HCT116 (cell line): ENCODE measurements around the gene WDR48. TPM values are rescaled to one million over a fixed set of nuclear protein-coding genes. Genes with fewer than 3 reads are reported as not detected.

Experiments
- ATAC-seq: fragments of 200-7000 bp; cut with Tn5 transposase; 2 replicates; pipeline ENCODE4 v1.9.1; 2020; ENCODE audit warnings: mild to moderate bottlenecking, moderate library complexity
- BruUV-seq: library from RNA; stranded (reverse); fragments of 400-500 nt; replicated peaks from 2 replicates; lab custom pipeline; 2021; lab: Mats Ljungman, UMichigan
- CTCF ChIA-PET: fragments of 300-600 bp; sonication (Branson Sonifier 250); formaldehyde crosslinking; loops from one replicate; lab custom pipeline; 2021; ENCODE audit warnings: antibody characterized with exemption; lab: Charles Lee
- POLR2A ChIA-PET: fragments of 300-600, 350-600 bp; sonication (Branson Sonifier 250); formaldehyde crosslinking; loops from one replicate; lab custom pipeline; 2021; ENCODE audit warnings: antibody characterized with exemption; lab: Charles Lee
- RAD21 ChIA-PET, 2 experiments: fragments of 300-600 bp; sonication (Branson Sonifier 250); formaldehyde crosslinking; loops; one replicate each; lab custom pipeline; 2023; ENCODE audit warnings: low total read pairs in 2 of 2; ENCODE audit not compliant: uncharacterized antibody in 2 of 2, unreplicated experiment in 2 of 2, low non-redundant PET in 1 of 2; lab: Charles Lee
- DNase-seq: peaks from one replicate; pipeline ENCODE4 v3.0.0-alpha.2; 2010; ENCODE audit warnings: low read depth, low spot score
- H2AFZ ChIP-seq: fragments of 200-600 bp; shearing (Covaris generic), sonication (generic); 2 replicates; pipeline ENCODE4 v1.6.1; 2017; ENCODE audit warnings: low read depth, mixed run types, mixed read lengths, antibody characterized with exemption, low read length; ENCODE audit not compliant: poor library complexity, severe bottlenecking
- H3K27ac ChIP-seq: 2 replicates; pipeline ENCODE4 v1.5.1; 2012; ENCODE audit warnings: low read depth, low read length
- H3K27me3 ChIP-seq: fragments of 200-600 bp; sonication (generic); 2 replicates; pipeline ENCODE4 v1.6.1; 2016; ENCODE audit warnings: mixed run types, low read length, mixed read lengths; ENCODE audit not compliant: insufficient read depth
- H3K36me3 ChIP-seq, 2 experiments: fragments of 200-500 bp in 1 of 2; fragments of 200-600 bp in 1 of 2; sonication (Bioruptor generic) in 1 of 2; sonication (generic) in 1 of 2; 2 replicates each; pipeline versions ENCODE4 v1.5.1 to v1.6.1; 2014 to 2016; ENCODE audit warnings: low read length in 2 of 2, inconsistent platforms in 1 of 2, mixed read lengths in 1 of 2, mixed run types in 1 of 2; ENCODE audit not compliant: insufficient read depth in 2 of 2, control insufficient read depth in 1 of 2
- H3K4me1 ChIP-seq, 2 experiments: fragments of 200-600 bp in 1 of 2; sonication (generic) in 1 of 2; 2 replicates each; pipeline versions ENCODE4 v1.5.1 to v1.6.1; 2012 to 2017; ENCODE audit warnings: low read length in 2 of 2, inconsistent platforms in 1 of 2, mild to moderate bottlenecking in 1 of 2, mixed read lengths in 1 of 2, mixed run types in 1 of 2, moderate library complexity in 1 of 2; ENCODE audit not compliant: insufficient read depth in 2 of 2, control insufficient read depth in 1 of 2
- H3K4me2 ChIP-seq: fragments of 200-600 bp; sonication (generic); 2 replicates; pipeline ENCODE4 v1.6.1; 2017; ENCODE audit warnings: mixed run types, low read length, mixed read lengths
- H3K4me3 ChIP-seq, 2 experiments: fragments of 200-600 bp in 1 of 2; sonication (generic) in 1 of 2; replicated peaks in 1 of 2; 2 replicates each; pipeline ENCODE4 v1.5.1; 2011 to 2016; ENCODE audit warnings: low read length in 2 of 2, control low read depth in 1 of 2, low read depth in 1 of 2, mild to moderate bottlenecking in 1 of 2, mixed read lengths in 1 of 2, mixed run types in 1 of 2
- H3K79me2 ChIP-seq: fragments of 200-600 bp; sonication (generic); 2 replicates; pipeline ENCODE4 v1.6.1; 2017; ENCODE audit warnings: mild to moderate bottlenecking, mixed run types, low read length, moderate library complexity, mixed read lengths; ENCODE audit not compliant: insufficient read depth
- H3K9ac ChIP-seq: fragments of 200-600 bp; sonication (generic); 2 replicates; pipeline ENCODE4 v1.6.1; 2016; ENCODE audit warnings: low read length, mixed read lengths
- H3K9me2 ChIP-seq: fragments of 200-600 bp; sonication (generic), shearing (Covaris generic); 2 replicates; pipeline ENCODE4 v1.6.1; 2017; ENCODE audit warnings: mixed run types, mild to moderate bottlenecking, moderate library complexity; ENCODE audit not compliant: insufficient read depth
- H3K9me3 ChIP-seq, 2 experiments: fragments of 200-500 bp in 1 of 2; fragments of 200-600 bp in 1 of 2; sonication (Bioruptor generic) in 1 of 2; sonication (generic) in 1 of 2; 2 replicates each; pipeline ENCODE4 v1.6.1; 2014 to 2017; ENCODE audit warnings: low read length in 2 of 2, mixed read lengths in 2 of 2, inconsistent platforms in 1 of 2, low read depth in 1 of 2, mild to moderate bottlenecking in 1 of 2, mixed run types in 1 of 2, moderate library complexity in 1 of 2; ENCODE audit not compliant: control insufficient read depth in 1 of 2, insufficient read depth in 1 of 2
- H4K20me1 ChIP-seq: fragments of 200-600 bp; sonication (generic), shearing (Covaris generic); 2 replicates; pipeline ENCODE4 v1.6.1; 2017; ENCODE audit warnings: mixed run types, mild to moderate bottlenecking, moderate library complexity; ENCODE audit not compliant: insufficient read depth
- CBX3 ChIP-seq: IDR thresholded peaks from 2 replicates; pipeline ENCODE4 v1.6.1; 2012; ENCODE audit warnings: low read depth
- EGR1 ChIP-seq: IDR thresholded peaks from 2 replicates; pipeline ENCODE4 v1.6.1; 2012; ENCODE audit warnings: low read depth
- ELF1 ChIP-seq: IDR thresholded peaks from 2 replicates; pipeline ENCODE4 v1.6.1; 2012; ENCODE audit warnings: low read depth, borderline replicate concordance
- EZH2 ChIP-seq: fragments of 200-600 bp; sonication (generic); IDR thresholded peaks from 2 replicates; pipeline ENCODE4 v1.6.1; 2017; ENCODE audit warnings: antibody characterized with exemption, mixed run types
- EZH2phosphoT487 ChIP-seq: fragments of 200-600 bp; IDR thresholded peaks from 2 replicates; pipeline ENCODE4 v1.6.1; 2018; ENCODE audit warnings: antibody characterized with exemption, borderline replicate concordance
- FOSL1 ChIP-seq: IDR thresholded peaks from 2 replicates; pipeline ENCODE4 v1.6.1; 2012; ENCODE audit warnings: low read depth
- JUND ChIP-seq: IDR thresholded peaks from 2 replicates; pipeline ENCODE4 v1.6.1; 2012
- POLR2A ChIP-seq: IDR thresholded peaks from 2 replicates; pipeline ENCODE4 v1.7.0; 2011; ENCODE audit warnings: borderline replicate concordance; ENCODE audit not compliant: insufficient read depth, insufficient read length; ENCODE audit errors: extremely low read depth
- POLR2AphosphoS5 ChIP-seq: IDR thresholded peaks from 2 replicates; pipeline ENCODE4 v1.6.1; 2011; ENCODE audit warnings: mild to moderate bottlenecking, low read depth, low read length, moderate library complexity
- RAD21 ChIP-seq: IDR thresholded peaks from 2 replicates; pipeline ENCODE4 v1.6.1; 2012; ENCODE audit warnings: low read depth, mild to moderate bottlenecking
- SIN3A ChIP-seq: IDR thresholded peaks from 2 replicates; pipeline ENCODE4 v1.6.1; 2012; ENCODE audit warnings: low read depth
- SRF ChIP-seq: IDR thresholded peaks from 2 replicates; pipeline ENCODE4 v1.6.1; 2012; ENCODE audit warnings: low read depth
- ZFX ChIP-seq: fragments of 450-650 bp; IDR thresholded peaks from 2 replicates; pipeline ENCODE4 v1.6.1; 2017
- ZNF274 ChIP-seq: fragments of 200-500 bp; sonication (Bioruptor generic); IDR thresholded peaks from 2 replicates; pipeline ENCODE4 v1.6.1; 2014; ENCODE audit warnings: mild to moderate bottlenecking, low read depth, low read length, inconsistent platforms
- intact Hi-C: fragments of 100-400 bp; cut with micrococcal nuclease; formaldehyde crosslinking; loops from 2 replicates; pipeline ENCODE4 v1.10.0; 2022
- total RNA-seq: library from RNA; stranded (reverse); gene quantifications from one replicate; pipeline ENCODE4 v1.2.1, GENCODE V29; 2021; ENCODE audit not compliant: unreplicated experiment
- TF ChIP-seq, protein P1 (sequence below): IDR thresholded peaks from 2 replicates; pipeline ENCODE4 v1.6.1; 2012; ENCODE audit warnings: low read depth
- TF ChIP-seq, protein P2 (sequence below): IDR thresholded peaks from 2 replicates; pipeline ENCODE4 v1.6.1; 2012
- TF ChIP-seq, protein P3 (sequence below), 3 experiments: fragments of 200-600 bp in 1 of 3; sonication (generic) in 1 of 3; IDR thresholded peaks in 2 of 3; conservative IDR thresholded peaks in 1 of 3; 2 replicates each; pipeline ENCODE4 v1.5.1; 2012 to 2017; ENCODE audit warnings: low read depth in 2 of 3, low read length in 2 of 3, antibody characterized with exemption in 1 of 3, borderline replicate concordance in 1 of 3, control low read depth in 1 of 3, mild to moderate bottlenecking in 1 of 3, mixed read lengths in 1 of 3, mixed run types in 1 of 3, moderate library complexity in 1 of 3; ENCODE audit not compliant: insufficient read depth in 1 of 3

WDR48 gene
- total RNA-seq, 1 experiment from 2014 or later = 35.6 TPM

DNA sequence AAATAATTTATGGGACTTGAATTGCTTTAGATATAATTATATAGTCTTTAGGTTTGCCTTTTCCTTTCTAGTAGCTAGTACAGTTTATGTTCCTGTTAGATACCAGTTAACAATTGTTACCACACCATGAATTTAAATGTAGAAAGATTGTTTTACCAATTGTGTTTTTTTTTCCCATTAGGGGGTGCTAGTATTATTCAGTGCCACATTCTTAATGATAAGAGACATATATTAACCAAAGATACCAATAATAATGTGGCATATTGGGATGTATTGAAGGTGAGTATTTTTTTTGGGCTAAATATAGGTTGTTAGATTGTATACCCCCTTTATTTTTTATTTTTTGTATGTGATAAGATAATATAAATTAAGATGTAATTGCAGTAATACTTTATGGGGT is 27.7 kb downstream of the WDR48 start:
- no peaks in the 10 kb centered on the region for H3K9me3 ChIP-seq
- no peak for DNase-seq
- no peaks in the 10 kb centered on the region for H3K79me2 ChIP-seq
- H2AFZ ChIP-seq = no peak overlapping the region
- POLR2A ChIA-PET = no interaction called here
- no peaks in the 10 kb centered on the region for H3K27me3 ChIP-seq
- H4K20me1 ChIP-seq = 0 out of 2 replicates have a peak, but pooled peaks cover 7% of the 10 kb centered on the region
- no TSS peak for BruUV-seq
- H3K27ac ChIP-seq = no peak overlapping the region
- peaks cover 0 to 12% of the 10 kb centered on the region in 2 experiments; a peak in 2 of 4 replicates for H3K36me3 ChIP-seq
- no peaks in the 10 kb centered on the region for H3K9me2 ChIP-seq
- no peak overlapping the region for H3K4me3 ChIP-seq
- H3K4me2 ChIP-seq = no peak overlapping the region
- intact Hi-C loops = loop anchor here (2.0 kb wide), 1 partner anchor 73 kb away; no protein-coding TSS in a partner anchor
- no peak overlapping the region for H3K9ac ChIP-seq
- TF ChIP-seq, protein P1, sequence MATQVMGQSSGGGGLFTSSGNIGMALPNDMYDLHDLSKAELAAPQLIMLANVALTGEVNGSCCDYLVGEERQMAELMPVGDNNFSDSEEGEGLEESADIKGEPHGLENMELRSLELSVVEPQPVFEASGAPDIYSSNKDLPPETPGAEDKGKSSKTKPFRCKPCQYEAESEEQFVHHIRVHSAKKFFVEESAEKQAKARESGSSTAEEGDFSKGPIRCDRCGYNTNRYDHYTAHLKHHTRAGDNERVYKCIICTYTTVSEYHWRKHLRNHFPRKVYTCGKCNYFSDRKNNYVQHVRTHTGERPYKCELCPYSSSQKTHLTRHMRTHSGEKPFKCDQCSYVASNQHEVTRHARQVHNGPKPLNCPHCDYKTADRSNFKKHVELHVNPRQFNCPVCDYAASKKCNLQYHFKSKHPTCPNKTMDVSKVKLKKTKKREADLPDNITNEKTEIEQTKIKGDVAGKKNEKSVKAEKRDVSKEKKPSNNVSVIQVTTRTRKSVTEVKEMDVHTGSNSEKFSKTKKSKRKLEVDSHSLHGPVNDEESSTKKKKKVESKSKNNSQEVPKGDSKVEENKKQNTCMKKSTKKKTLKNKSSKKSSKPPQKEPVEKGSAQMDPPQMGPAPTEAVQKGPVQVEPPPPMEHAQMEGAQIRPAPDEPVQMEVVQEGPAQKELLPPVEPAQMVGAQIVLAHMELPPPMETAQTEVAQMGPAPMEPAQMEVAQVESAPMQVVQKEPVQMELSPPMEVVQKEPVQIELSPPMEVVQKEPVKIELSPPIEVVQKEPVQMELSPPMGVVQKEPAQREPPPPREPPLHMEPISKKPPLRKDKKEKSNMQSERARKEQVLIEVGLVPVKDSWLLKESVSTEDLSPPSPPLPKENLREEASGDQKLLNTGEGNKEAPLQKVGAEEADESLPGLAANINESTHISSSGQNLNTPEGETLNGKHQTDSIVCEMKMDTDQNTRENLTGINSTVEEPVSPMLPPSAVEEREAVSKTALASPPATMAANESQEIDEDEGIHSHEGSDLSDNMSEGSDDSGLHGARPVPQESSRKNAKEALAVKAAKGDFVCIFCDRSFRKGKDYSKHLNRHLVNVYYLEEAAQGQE = no peak
- TF ChIP-seq POLR2AphosphoS5 (no peak), CBX3 (no peak), RAD21 (peak; percentile 29; the same call in 1 of the 2 replicates), JUND (no peak), ZFX (no peak), POLR2A (no peak), EGR1 (no peak), SRF (no peak), EZH2 (no peak), ELF1 (no peak), ZNF274 (no peak), SIN3A (no peak), EZH2phosphoT487 (no peak), FOSL1 (no peak)
- TF ChIP-seq, protein P2, sequence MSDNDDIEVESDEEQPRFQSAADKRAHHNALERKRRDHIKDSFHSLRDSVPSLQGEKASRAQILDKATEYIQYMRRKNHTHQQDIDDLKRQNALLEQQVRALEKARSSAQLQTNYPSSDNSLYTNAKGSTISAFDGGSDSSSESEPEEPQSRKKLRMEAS = no peak
- TF ChIP-seq, protein P3, sequence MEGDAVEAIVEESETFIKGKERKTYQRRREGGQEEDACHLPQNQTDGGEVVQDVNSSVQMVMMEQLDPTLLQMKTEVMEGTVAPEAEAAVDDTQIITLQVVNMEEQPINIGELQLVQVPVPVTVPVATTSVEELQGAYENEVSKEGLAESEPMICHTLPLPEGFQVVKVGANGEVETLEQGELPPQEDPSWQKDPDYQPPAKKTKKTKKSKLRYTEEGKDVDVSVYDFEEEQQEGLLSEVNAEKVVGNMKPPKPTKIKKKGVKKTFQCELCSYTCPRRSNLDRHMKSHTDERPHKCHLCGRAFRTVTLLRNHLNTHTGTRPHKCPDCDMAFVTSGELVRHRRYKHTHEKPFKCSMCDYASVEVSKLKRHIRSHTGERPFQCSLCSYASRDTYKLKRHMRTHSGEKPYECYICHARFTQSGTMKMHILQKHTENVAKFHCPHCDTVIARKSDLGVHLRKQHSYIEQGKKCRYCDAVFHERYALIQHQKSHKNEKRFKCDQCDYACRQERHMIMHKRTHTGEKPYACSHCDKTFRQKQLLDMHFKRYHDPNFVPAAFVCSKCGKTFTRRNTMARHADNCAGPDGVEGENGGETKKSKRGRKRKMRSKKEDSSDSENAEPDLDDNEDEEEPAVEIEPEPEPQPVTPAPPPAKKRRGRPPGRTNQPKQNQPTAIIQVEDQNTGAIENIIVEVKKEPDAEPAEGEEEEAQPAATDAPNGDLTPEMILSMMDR (IDR thresholded peaks at IDR 0.05 in 2 of 3, conservative IDR thresholded peaks at IDR 0.05 in 1 of 3; ENCODE audit: borderline replicate concordance in 1 of 3, insufficient read depth in 1 of 3, low read depth in 2 of 3, low read length in 2 of 3) = 0 out of 6 replicates have a peak, but pooled peaks of 2 of the 3 experiments have one; percentile 9 to 11
- TF ChIP-seq, all 23 proteins: peak for 2
- ChIA-PET RAD21 (no interaction called here), CTCF (interaction anchor here (1.5 kb wide), 1 partner anchor 209 kb away, joined by 4 read pairs; no protein-coding TSS in a partner anchor)
- no peak for ATAC-seq
- no peaks in the 10 kb centered on the region for H3K4me1 ChIP-seq
